HL-60 (cell line): Measurements from ENCODE around the gene SURF2.

Experiments used
- DNase-seq, 2 experiments: peaks; one replicate each; pipeline ENCODE4 v3.0.0-alpha.2; 2010 to 2020; ENCODE audit warnings: low read depth in 1 of 2, low spot score in 1 of 2
- H3K27ac ChIP-seq: fragments of 250-450 bp; sonication (Bioruptor Pico); replicated peaks from 2 replicates; pipeline ENCODE4 v1.5.1; 2020; ENCODE audit warnings: mild to moderate bottlenecking, moderate library complexity
- H3K27me3 ChIP-seq: fragments of 250-450 bp; sonication (Bioruptor Pico); 2 replicates; pipeline ENCODE4 v1.5.1; 2021; ENCODE audit warnings: mild to moderate bottlenecking, moderate library complexity; ENCODE audit not compliant: insufficient read depth, poor library complexity, severe bottlenecking
- H3K4me3 ChIP-seq: replicated peaks from 2 replicates; pipeline ENCODE4 v1.5.1; 2011; ENCODE audit warnings: mild to moderate bottlenecking, control low read depth, low read length; ENCODE audit not compliant: insufficient read depth
- CTCF ChIP-seq: IDR thresholded peaks from one replicate; pipeline ENCODE4 v1.5.1; 2011; ENCODE audit warnings: low read length, control low read depth, inconsistent platforms; ENCODE audit not compliant: insufficient read depth
- GABPA ChIP-seq: IDR thresholded peaks from 2 replicates; pipeline ENCODE4 v1.6.1; 2012; ENCODE audit warnings: low read depth
- POLR2AphosphoS5 ChIP-seq: IDR thresholded peaks from 2 replicates; pipeline ENCODE4 v1.6.1; 2012; ENCODE audit warnings: low read depth
- REST ChIP-seq: IDR thresholded peaks from 2 replicates; pipeline ENCODE4 v1.6.1; 2012; ENCODE audit warnings: low read depth; ENCODE audit not compliant: insufficient replicate concordance
- SPI1 ChIP-seq: IDR thresholded peaks from 2 replicates; pipeline ENCODE4 v1.6.1; 2012; ENCODE audit warnings: low read depth, mild to moderate bottlenecking, borderline replicate concordance

The SURF2 gene

GRCh38 chr9:133349965-133350616 is 6.3 kb upstream of the SURF2 start:
- no peak overlapping the region for H3K4me3 ChIP-seq
- TF ChIP-seq CTCF, result no peak
- peak; percentile 28; the same call in 1 of the 2 replicates for TF ChIP-seq POLR2AphosphoS5
- no peak for TF ChIP-seq SPI1
- H3K27ac ChIP-seq, result peak overlapping the region; percentile 96
- H3K27me3 ChIP-seq, result no peaks in the 10 kb centered on the region
- no peak for DNase-seq

- no peaks in the 10 kb centered on the region for H3K27me3 ChIP-seq
- H3K4me3 ChIP-seq, result no peak overlapping the region
- TF ChIP-seq GABPA (no peak), CTCF (no peak), REST (no peak), SPI1 (no peak), POLR2AphosphoS5 (no peak)
- no peak overlapping the region for H3K27ac ChIP-seq
- DNase-seq, result no peak
Measured at GRCh38 chr9:133351526-133351907, 4.8 kb upstream of the SURF2 start.

GRCh38 chr9:133351908-133352634 is 4.3 kb upstream of the SURF2 start:
- DNase-seq, result peak in 1 of 2 experiments; percentile 83
- H3K27ac ChIP-seq, result no peak overlapping the region
- H3K4me3 ChIP-seq, result no peak overlapping the region
- TF ChIP-seq REST, result no peak
- TF ChIP-seq POLR2AphosphoS5, result peak; percentile 88
- peak; percentile 88 for TF ChIP-seq CTCF
- H3K27me3 ChIP-seq, result no peaks in the 10 kb centered on the region
